Naive thymus-derived CD4-positive, alpha-beta T cell (primary cell): ENCODE results near the gene ERO1A. TPM values are rescaled to one million over a fixed set of nuclear protein-coding genes. Genes with fewer than 3 reads are reported as not detected.
"Not testable (repeated sequence)": the region's sequence is repeated elsewhere in the genome, so short reads cannot be mapped to it uniquely, and the experiment has no call there.

Source experiments
- ATAC-seq: fragments of 150-1000 bp; cut with Tn5 transposase; 2 replicates; pipeline ENCODE4 v1.10.0; 2021; ENCODE audit warnings: mild to moderate bottlenecking, moderate library complexity
- CTCF ChIA-PET: fragments of 350-600 bp; sonication (Branson Sonifier 250); formaldehyde crosslinking; loops from one replicate; lab custom pipeline; 2021; ENCODE audit warnings: antibody characterized with exemption; lab: Charles Lee
- POLR2A ChIA-PET: fragments of 350-600 bp; sonication (Branson Sonifier 250); formaldehyde crosslinking; loops from one replicate; lab custom pipeline; 2021; ENCODE audit warnings: antibody characterized with exemption, inconsistent platforms; lab: Charles Lee
- DNase-seq, 9 donors: peaks; one replicate each; pipeline versions ENCODE4 v3.0.0 to v3.0.0-alpha.2; 2020 to 2022; ENCODE audit warnings: mixed read lengths in 1 of 9
- H3K27ac ChIP-seq: one replicate; pipeline ENCODE4 v1.7.0; 2013; ENCODE audit warnings: mild to moderate bottlenecking, low read depth, low read length, moderate library complexity
- H3K27me3 ChIP-seq, 2 donors: one replicate each; pipeline ENCODE4 v1.7.0; 2013; ENCODE audit warnings: low read length in 2 of 2, mild to moderate bottlenecking in 2 of 2, moderate library complexity in 2 of 2; ENCODE audit not compliant: control insufficient read depth in 2 of 2, insufficient read depth in 2 of 2
- H3K36me3 ChIP-seq, 3 experiments: 1 replicate in 2 of 3; 2 replicates in 1 of 3; pipeline ENCODE4 v1.7.0; 2013; ENCODE audit warnings: low read length in 3 of 3, mild to moderate bottlenecking in 3 of 3, moderate library complexity in 1 of 3; ENCODE audit not compliant: insufficient read depth in 3 of 3, control insufficient read depth in 2 of 3
- H3K4me1 ChIP-seq, 2 donors: one replicate each; pipeline ENCODE4 v1.7.0; 2013; ENCODE audit warnings: low read length in 2 of 2, mild to moderate bottlenecking in 2 of 2, moderate library complexity in 1 of 2; ENCODE audit not compliant: control insufficient read depth in 2 of 2, insufficient read depth in 2 of 2
- H3K4me3 ChIP-seq: 2 replicates; pipeline ENCODE4 v1.7.0; 2013; ENCODE audit warnings: mild to moderate bottlenecking, low read length
- H3K9me3 ChIP-seq, 3 experiments: 1 replicate in 2 of 3; 2 replicates in 1 of 3; pipeline ENCODE4 v1.7.0; 2013; ENCODE audit warnings: low read length in 3 of 3; ENCODE audit not compliant: control insufficient read depth in 2 of 3
- H3K27ac Mint-ChIP-seq, 9 donors: one replicate each; pipeline ENCODE4 v1.8.0; 2020 to 2022; ENCODE audit warnings: mixed read lengths in 9 of 9, mild to moderate bottlenecking in 8 of 9, moderate library complexity in 5 of 9, inconsistent platforms in 2 of 9
- H3K27me3 Mint-ChIP-seq, 5 donors: one replicate each; pipeline ENCODE4 v1.8.0; 2021 to 2022; ENCODE audit warnings: mixed read lengths in 5 of 5, mild to moderate bottlenecking in 1 of 5
- H3K36me3 Mint-ChIP-seq, 5 donors: one replicate each; pipeline ENCODE4 v1.8.0; 2020 to 2022; ENCODE audit warnings: mixed read lengths in 5 of 5, mild to moderate bottlenecking in 3 of 5, inconsistent platforms in 1 of 5
- H3K4me1 Mint-ChIP-seq, 7 donors: one replicate each; pipeline ENCODE4 v1.8.0; 2020 to 2022; ENCODE audit warnings: mixed read lengths in 7 of 7, mild to moderate bottlenecking in 3 of 7, inconsistent platforms in 1 of 7
- H3K4me3 Mint-ChIP-seq, 10 donors: one replicate each; pipeline ENCODE4 v1.8.0; 2020 to 2022; ENCODE audit warnings: mild to moderate bottlenecking in 10 of 10, mixed read lengths in 10 of 10, moderate library complexity in 6 of 10, inconsistent platforms in 2 of 10
- H3K9me3 Mint-ChIP-seq, 11 donors: one replicate each; pipeline ENCODE4 v1.8.0; 2020 to 2022; ENCODE audit warnings: mixed read lengths in 11 of 11, mild to moderate bottlenecking in 4 of 11, inconsistent platforms in 1 of 11, moderate library complexity in 1 of 11
- intact Hi-C, 2 donors: fragments of 100-400 bp; cut with micrococcal nuclease; formaldehyde crosslinking; loops; one replicate each; pipeline ENCODE4 v1.15.1; 2023
- polyA plus RNA-seq, 2 donors: library from polyadenylated mRNA; unstranded; fragments of 300-500 nt; fragmentation: Illumina TruSeq; gene quantifications; one replicate each; pipeline ENCODE4 v1.2.3, GENCODE V29; 2021
- total RNA-seq, 6 experiments: library from RNA in 5 of 6; stranded (reverse) in 5 of 6; gene quantifications; 1 replicate in 5 of 6; 2 replicates in 1 of 6; pipeline ENCODE4 v1.2.3 and lab custom pipeline; 2021 to 2026

Gene ERO1A
- total and polyA plus RNA-seq, 7 experiments from 2014 or later: 32.1 to 201 (median 66.0) TPM

GRCh38 chr14:52733824-52734223, 38.5 kb upstream of the ERO1A start:
- Histone ChIP-seq H3K9me3 (no peaks in the 10 kb centered on the region), H3K4me3 (no peak overlapping the region), H3K27ac (no peak overlapping the region), H3K27me3 (no peaks in the 10 kb centered on the region), H3K4me1 (peaks cover 31% of the 10 kb centered on the region in 2 donors), H3K36me3 (peaks cover 0 to 23% (median 0%) of the 10 kb centered on the region in 3 experiments)
- Mint-ChIP-seq H3K4me3 (peak overlapping the region in 5 of 10 donors; percentile 2 to 69 (median 54)), H3K4me1 (peaks cover 33 to 77% (median 62%) of the 10 kb centered on the region in 7 donors), H3K27ac (peak overlapping the region in 5 of 9 donors; percentile 40 to 81 (median 76)), H3K27me3 (no peaks in the 10 kb centered on the region), H3K9me3 (peaks cover 0 to 8% (median 0%) of the 10 kb centered on the region in 11 donors), H3K36me3 (peaks cover 6 to 41% (median 35%) of the 10 kb centered on the region in 5 donors)
- no peak for ATAC-seq
- POLR2A ChIA-PET: no interaction called here
- CTCF ChIA-PET: no interaction called here
- no peak for DNase-seq
- intact Hi-C loops: loop anchor here in 1 of 2 donors (5.0 kb wide), 2 partner anchors 418 to 887 kb away; partner anchors contain the start of gene DDHD1

GRCh38 chr14:52730709-52731111, 35.4 kb upstream of the ERO1A start:
- H3K4me3 Mint-ChIP-seq: peak overlapping the region; percentile 87 to 95 (median 94)
- Histone ChIP-seq H3K9me3 (no peaks in the 10 kb centered on the region), H3K4me3 (peak overlapping the region; percentile 88), H3K4me1 (peaks cover 21 to 22% of the 10 kb centered on the region in 2 donors), H3K36me3 (peaks cover 0 to 26% (median 5%) of the 10 kb centered on the region in 3 experiments), H3K27me3 (no peaks in the 10 kb centered on the region), H3K27ac (peak overlapping the region; percentile 94)
- no peak for ATAC-seq
- H3K27ac Mint-ChIP-seq: peak overlapping the region; percentile 84 to 97 (median 89)
- DNase-seq: peak in 1 of 9 donors; percentile 11
- peaks cover 0 to 1% (median 0%) of the 10 kb centered on the region in 11 donors for H3K9me3 Mint-ChIP-seq
- peaks cover 6 to 29% (median 24%) of the 10 kb centered on the region in 5 donors for H3K36me3 Mint-ChIP-seq
- ChIA-PET POLR2A (interaction anchor here (0.7 to 11.0 kb wide), 4 partner anchors 9 to 710 kb away, joined by 3 to 119 read pairs (median 4); partner anchors contain the start of genes GPR137C and TXNDC16), CTCF (no interaction called here)
- H3K4me1 Mint-ChIP-seq: peaks cover 18 to 46% (median 38%) of the 10 kb centered on the region in 7 donors
- H3K27me3 Mint-ChIP-seq: no peaks in the 10 kb centered on the region
- intact Hi-C loops: loop anchor here (1.0 to 5.0 kb wide), 12 partner anchors 10 to 883 kb away; partner anchors contain the start of genes DDHD1 (in 2 of the 2), GNPNAT1 (in 2 of the 2), PSMC6 (in 2 of the 2) and GPR137C (in 1 of the 2)

- no peaks in the 10 kb centered on the region for H3K9me3 ChIP-seq
- Mint-ChIP-seq H3K36me3 (peaks cover 6 to 29% (median 24%) of the 10 kb centered on the region in 5 donors), H3K4me1 (peaks cover 18 to 40% (median 33%) of the 10 kb centered on the region in 7 donors), H3K9me3 (peaks cover 0 to 1% (median 0%) of the 10 kb centered on the region in 11 donors), H3K27ac (peak within 1 kb of the TSS; percentile 84 to 97 (median 89)), H3K27me3 (no peaks in the 10 kb centered on the region), H3K4me3 (peak within 1 kb of the TSS; percentile 87 to 95 (median 94))
- H3K36me3 ChIP-seq: peaks cover 0 to 32% (median 11%) of the 10 kb centered on the region in 3 experiments
- H3K4me3 ChIP-seq: peak within 1 kb of the TSS; percentile 88
- intact Hi-C loops: loop anchor here (1.0 to 10.0 kb wide), 13 partner anchors 10 to 1635 kb away; partner anchors contain the start of genes DDHD1 (in 2 of the 2), GNPNAT1 (in 2 of the 2), GPR137C (in 2 of the 2) and PSMC6 (in 2 of the 2)
- CTCF ChIA-PET: no interaction called here
- H3K27me3 ChIP-seq: no peaks in the 10 kb centered on the region
- DNase-seq: peak; percentile 91 to 97 (median 94)
- POLR2A ChIA-PET: interaction anchor here (0.6 to 11.0 kb wide), 10 partner anchors 9 to 178 kb away, joined by 3 to 119 read pairs (median 5); partner anchors contain the start of genes ERO1A, GPR137C, PSMC6 and TXNDC16
- H3K4me1 ChIP-seq: peaks cover 15 to 16% of the 10 kb centered on the region in 2 donors
- peak; percentile 99 for ATAC-seq
- H3K27ac ChIP-seq: peak within 1 kb of the TSS; percentile 94
These were observed 34.8 kb upstream of the ERO1A start, which contains the start of gene STYX for GRCh38 chr14:52729925-52730708. Gene STYX, plus strand, starts transcription at chr14:52730166. Its CDS starts 309 bp downstream, at chr14:52730475.

- intact Hi-C loops: loop anchor here in 1 of 2 donors (1.0 to 10.0 kb wide), 2 partner anchors 177 to 1635 kb away; partner anchors contain the start of genes GPR137C, TRIM9 and TXNDC16
- ChIA-PET CTCF (no interaction called here), POLR2A (interaction anchor here (0.6 to 11.0 kb wide), 9 partner anchors 8 to 61 kb away, joined by 3 to 119 read pairs (median 5); partner anchors contain the start of genes ERO1A and PSMC6)
- H3K36me3 Mint-ChIP-seq: peaks cover 6 to 29% (median 24%) of the 10 kb centered on the region in 5 donors
- H3K4me3 ChIP-seq: peak overlapping the region; percentile 88
- no peaks in the 10 kb centered on the region for H3K27me3 Mint-ChIP-seq
- peak overlapping the region; percentile 84 to 97 (median 89) for H3K27ac Mint-ChIP-seq
- peaks cover 16 to 40% (median 31%) of the 10 kb centered on the region in 7 donors for H3K4me1 Mint-ChIP-seq
- no peaks in the 10 kb centered on the region for H3K9me3 ChIP-seq
- ATAC-seq (no peak), DNase-seq (no peak)
- peak overlapping the region; percentile 94 for H3K27ac ChIP-seq
- H3K36me3 ChIP-seq: peaks cover 0 to 37% (median 17%) of the 10 kb centered on the region in 3 experiments
- H3K27me3 ChIP-seq: no peaks in the 10 kb centered on the region
- H3K4me3 Mint-ChIP-seq: peak overlapping the region; percentile 87 to 95 (median 94)
- peaks cover 0 to 1% (median 0%) of the 10 kb centered on the region in 11 donors for H3K9me3 Mint-ChIP-seq
- peaks cover 13 to 18% of the 10 kb centered on the region in 2 donors for H3K4me1 ChIP-seq
These were observed 34.2 kb upstream of the ERO1A start for GRCh38 chr14:52729585-52729924.

- ATAC-seq, H3K27me3 ChIP-seq, H3K27me3 Mint-ChIP-seq, H3K9me3 ChIP-seq, DNase-seq, H3K4me3 ChIP-seq, H3K9me3 Mint-ChIP-seq: not testable (repeated sequence)
- POLR2A ChIA-PET: interaction anchor here (0.6 to 11.0 kb wide), 9 partner anchors 10 to 217 kb away, joined by 3 to 119 read pairs (median 5); partner anchors contain the start of genes ERO1A and PSMC6
- Mint-ChIP-seq H3K4me1 (peaks cover 12 to 40% (median 31%) of the 10 kb centered on the region in 7 donors), H3K4me3 (peak overlapping the region in 9 of 10 donors; percentile 42 to 95 (median 57)), H3K36me3 (peaks cover 6 to 24% (median 20%) of the 10 kb centered on the region in 5 donors), H3K27ac (peak overlapping the region in 8 of 9 donors; percentile 40 to 89 (median 82))
- H3K36me3 ChIP-seq: peaks cover 0 to 36% (median 18%) of the 10 kb centered on the region in 3 experiments
- CTCF ChIA-PET: interaction anchor here (1.2 kb wide), 1 partner anchor 13 kb away, joined by 5 read pairs; no protein-coding TSS in a partner anchor
- H3K27ac ChIP-seq: peak overlapping the region; percentile 94
- H3K4me1 ChIP-seq: peaks cover 13 to 17% of the 10 kb centered on the region in 2 donors
- intact Hi-C loops: loop anchor here in 1 of 2 donors (1.0 to 10.0 kb wide), 2 partner anchors 177 to 1634 kb away; partner anchors contain the start of genes GPR137C, TRIM9 and TXNDC16
These were observed 33.7 kb upstream of the ERO1A start for GRCh38 chr14:52729035-52729434.
